ENCODE measurements around the gene HARBI1.

Gene HARBI1

GRCh38 chr11:46625406-46625805, 8.4 kb upstream of the HARBI1 start:
- H3K4me3 ChIP-seq (replicated peaks; ENCODE audit: low read depth, low read length), result no peak overlapping the region
- TF ChIP-seq CTCF (IDR thresholded peaks at IDR 0.05; ENCODE audit: low read length, missing control alignments), result no peak
- no peak for DNase-seq (ENCODE audit: low read depth)

GRCh38 chr11:46618837-46619236, 1.8 kb upstream of the HARBI1 start:
- peak overlapping the region; percentile 100 for H3K4me3 ChIP-seq (replicated peaks; ENCODE audit: low read depth, low read length)
- DNase-seq (ENCODE audit: low read depth), result no peak

GRCh38 chr11:46617972-46618314, 916 bp upstream of the HARBI1 start:
- H3K4me3 ChIP-seq (replicated peaks; ENCODE audit: low read depth, low read length), result peak overlapping the region; percentile 100
- no peak for DNase-seq (ENCODE audit: low read depth)
- TF ChIP-seq CTCF (IDR thresholded peaks at IDR 0.05; ENCODE audit: low read length, missing control alignments), result no peak

More at GRCh38 chr11:46618837-46619236, 1.8 kb upstream of the HARBI1 start:
- TF ChIP-seq CTCF (IDR thresholded peaks at IDR 0.05; ENCODE audit: low read length, missing control alignments), result no peak

- H3K4me3 ChIP-seq (replicated peaks; ENCODE audit: low read depth, low read length), result peak overlapping the region; percentile 100
- DNase-seq (ENCODE audit: low read depth), result peak; percentile 28
- no peak for TF ChIP-seq CTCF (IDR thresholded peaks at IDR 0.05; ENCODE audit: low read length, missing control alignments)
These were observed 385 bp downstream of the HARBI1 start for GRCh38 chr11:46616551-46617133.

- no peak for TF ChIP-seq CTCF (IDR thresholded peaks at IDR 0.05; ENCODE audit: low read length, missing control alignments)
- no peak for DNase-seq (ENCODE audit: low read depth)
- no peak overlapping the region for H3K4me3 ChIP-seq (replicated peaks; ENCODE audit: low read depth, low read length)
These were observed 1.3 kb downstream of the HARBI1 start for GRCh38 chr11:46615756-46616155.

- TF ChIP-seq CTCF (IDR thresholded peaks at IDR 0.05; ENCODE audit: low read length, missing control alignments), result no peak
- no peak overlapping the region for H3K4me3 ChIP-seq (replicated peaks; ENCODE audit: low read depth, low read length)
- DNase-seq (ENCODE audit: low read depth), result no peak
These were observed 4.7 kb downstream of the HARBI1 start for GRCh38 chr11:46612326-46612725.
